Islet of Langerhans (tissue), 1 donor: ENCODE data around the gene TCN1.

Experiments
- FAIRE-seq: peaks from one replicate; lab custom pipeline; 2011; peaks lifted over from hg19 to GRCh38; lab: Jason Lieb, UNC

TCN1 gene

DNA sequence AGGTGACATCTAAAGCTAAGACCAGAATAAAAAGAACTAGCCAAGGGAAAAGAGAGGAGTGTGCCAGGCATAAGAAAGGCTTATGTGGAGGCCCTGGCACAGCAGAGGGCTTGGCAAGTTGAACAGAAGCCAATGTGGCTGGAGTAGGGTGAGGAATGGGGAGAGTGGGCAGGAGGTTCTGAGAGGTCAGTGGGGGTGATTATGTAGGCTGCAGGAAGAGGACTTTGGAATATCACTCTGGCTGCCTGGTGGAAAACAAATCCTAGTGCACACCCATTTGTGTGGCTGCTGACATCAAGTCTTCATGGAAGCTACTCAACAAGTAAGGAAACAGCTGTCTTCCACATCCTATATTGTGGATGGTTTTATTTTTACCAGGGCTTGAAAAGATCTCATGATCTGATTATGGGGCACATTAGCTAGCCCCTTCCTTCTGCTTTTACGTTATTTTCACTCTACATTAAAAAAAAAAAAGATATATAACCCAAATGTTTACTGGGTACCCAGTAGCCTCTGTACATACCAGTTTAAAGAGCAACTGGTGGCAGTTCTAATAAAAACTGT lies 59.2 kb downstream of the TCN1 start:
- FAIRE-seq, result no peak

DNA sequence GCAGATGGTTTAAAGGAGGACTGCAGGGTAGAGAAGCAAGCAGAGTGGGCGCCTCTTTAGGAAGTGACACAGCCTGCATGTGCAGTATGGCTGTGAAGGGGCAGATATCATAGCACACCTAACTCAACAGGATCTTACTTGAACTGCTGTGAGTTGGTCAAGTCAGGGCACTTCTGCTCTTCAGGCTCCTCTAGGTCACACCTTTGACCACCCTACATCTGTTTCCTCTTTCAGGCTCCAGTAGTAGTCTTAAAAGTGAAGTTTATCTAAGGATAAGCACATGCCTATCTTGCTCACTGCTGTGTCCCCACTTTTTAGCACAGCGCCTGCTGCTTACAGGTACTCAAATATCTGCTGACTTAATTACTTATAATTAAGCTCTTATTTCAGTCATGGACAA lies 62.2 kb downstream of the TCN1 start:
- FAIRE-seq, result no peak
